Ovary (tissue), 3 donors: ENCODE measurements around the gene RAB27A.

Experiments
- EP300 ChIP-seq: sonication (generic); formaldehyde crosslinking; IDR thresholded peaks from one replicate; pipeline ENCODE4 v1.6.1; 2017; ENCODE audit warnings: antibody characterized with exemption
- POLR2A ChIP-seq: fragments of 450-650 bp; IDR thresholded peaks from one replicate; pipeline ENCODE4 v1.6.1; 2017; ENCODE audit warnings: antibody characterized with exemption, mild to moderate bottlenecking, moderate library complexity
- TF ChIP-seq, protein P1 (sequence below), 3 donors: fragments of 450-650 bp in 2 of 3; fragments of 200-600 bp in 1 of 3; IDR thresholded peaks; one replicate each; pipeline versions ENCODE4 v1.5.1 to v1.8.0; 2016 to 2022; ENCODE audit warnings: antibody characterized with exemption in 3 of 3, mild to moderate bottlenecking in 1 of 3
- donor health status: DM: no; HTN: no; CAD: no.

DNA sequence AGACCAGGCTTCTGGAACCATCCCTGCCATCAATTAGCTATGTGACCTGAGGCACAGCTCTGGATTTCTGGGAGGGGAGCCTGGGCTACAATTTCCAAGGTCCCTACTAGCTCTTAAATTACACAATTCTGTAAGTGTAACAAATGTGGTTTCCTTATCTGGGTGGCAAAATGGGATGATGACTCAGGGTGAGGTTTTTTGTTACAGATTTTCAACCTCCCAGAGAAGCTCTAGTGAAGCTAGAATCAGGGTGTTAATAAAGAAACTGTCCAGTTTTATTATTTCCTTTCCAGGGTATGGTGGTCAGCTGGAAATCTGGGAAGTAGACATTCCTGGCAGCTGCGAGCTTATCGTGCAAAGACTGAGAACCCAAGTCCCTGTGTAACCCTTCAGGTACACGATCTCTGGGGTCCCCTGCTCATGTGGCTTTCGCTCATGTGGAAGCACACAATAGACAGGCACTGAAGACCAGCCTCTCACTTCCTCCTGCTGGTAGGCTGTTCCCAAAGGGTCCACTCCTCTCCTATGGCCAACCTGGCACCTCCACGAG lies 7.3 kb downstream of the RAB27A start:
- TF ChIP-seq, protein P1, sequence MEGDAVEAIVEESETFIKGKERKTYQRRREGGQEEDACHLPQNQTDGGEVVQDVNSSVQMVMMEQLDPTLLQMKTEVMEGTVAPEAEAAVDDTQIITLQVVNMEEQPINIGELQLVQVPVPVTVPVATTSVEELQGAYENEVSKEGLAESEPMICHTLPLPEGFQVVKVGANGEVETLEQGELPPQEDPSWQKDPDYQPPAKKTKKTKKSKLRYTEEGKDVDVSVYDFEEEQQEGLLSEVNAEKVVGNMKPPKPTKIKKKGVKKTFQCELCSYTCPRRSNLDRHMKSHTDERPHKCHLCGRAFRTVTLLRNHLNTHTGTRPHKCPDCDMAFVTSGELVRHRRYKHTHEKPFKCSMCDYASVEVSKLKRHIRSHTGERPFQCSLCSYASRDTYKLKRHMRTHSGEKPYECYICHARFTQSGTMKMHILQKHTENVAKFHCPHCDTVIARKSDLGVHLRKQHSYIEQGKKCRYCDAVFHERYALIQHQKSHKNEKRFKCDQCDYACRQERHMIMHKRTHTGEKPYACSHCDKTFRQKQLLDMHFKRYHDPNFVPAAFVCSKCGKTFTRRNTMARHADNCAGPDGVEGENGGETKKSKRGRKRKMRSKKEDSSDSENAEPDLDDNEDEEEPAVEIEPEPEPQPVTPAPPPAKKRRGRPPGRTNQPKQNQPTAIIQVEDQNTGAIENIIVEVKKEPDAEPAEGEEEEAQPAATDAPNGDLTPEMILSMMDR (IDR thresholded peaks at IDR 0.05), result no peak
- no peak for TF ChIP-seq POLR2A
- no peak for TF ChIP-seq EP300
